Measurements from ENCODE around the gene IFI44.

The IFI44 gene

DNA sequence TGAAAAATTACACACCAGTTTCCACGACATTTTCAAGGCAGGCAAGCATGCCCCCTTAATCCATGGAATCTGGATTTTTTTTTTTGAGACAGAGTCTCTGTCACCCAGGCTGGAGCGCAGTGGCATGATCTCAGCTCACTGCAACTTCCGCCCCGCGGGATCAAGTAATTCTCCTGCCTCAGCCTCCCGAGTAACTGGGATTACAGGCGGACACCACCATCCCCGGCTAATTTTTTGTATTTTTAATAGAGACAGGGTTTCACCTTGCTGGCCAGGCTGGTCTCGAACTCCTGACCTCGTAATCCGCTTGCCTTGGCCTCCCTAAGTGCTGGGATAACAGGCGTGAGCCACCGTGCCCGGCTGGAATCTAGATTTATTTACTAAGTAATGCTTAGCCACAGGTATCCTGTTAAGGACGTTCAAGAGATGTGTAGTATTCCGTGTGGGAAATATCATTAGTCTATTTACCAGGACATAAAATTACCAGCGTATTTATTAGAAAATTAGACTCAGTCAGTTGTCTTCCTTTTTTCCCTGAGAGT, 2.5 kb downstream of the IFI44 start:
- no peak for DNase-seq

DNA sequence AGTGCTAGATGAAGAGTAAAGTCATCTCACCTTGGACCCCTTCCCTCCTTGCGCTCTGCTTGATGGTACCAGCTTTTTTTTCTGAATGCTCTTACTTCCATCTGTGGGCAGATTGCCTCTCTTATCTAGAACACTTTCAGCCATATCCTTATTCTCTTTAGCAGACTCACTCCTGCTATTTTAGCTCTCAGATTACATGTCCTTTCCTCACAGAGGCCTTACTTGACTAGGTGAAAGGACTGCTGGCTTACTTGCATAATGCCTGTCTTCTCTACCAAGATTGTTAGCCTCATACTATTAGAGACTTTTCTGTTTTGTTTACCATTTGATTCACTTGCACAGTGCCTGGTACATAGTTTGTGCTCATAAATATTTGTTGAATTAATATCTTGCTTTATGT, 9.3 kb downstream of the IFI44 start:
- DNase-seq: no peak

DNA sequence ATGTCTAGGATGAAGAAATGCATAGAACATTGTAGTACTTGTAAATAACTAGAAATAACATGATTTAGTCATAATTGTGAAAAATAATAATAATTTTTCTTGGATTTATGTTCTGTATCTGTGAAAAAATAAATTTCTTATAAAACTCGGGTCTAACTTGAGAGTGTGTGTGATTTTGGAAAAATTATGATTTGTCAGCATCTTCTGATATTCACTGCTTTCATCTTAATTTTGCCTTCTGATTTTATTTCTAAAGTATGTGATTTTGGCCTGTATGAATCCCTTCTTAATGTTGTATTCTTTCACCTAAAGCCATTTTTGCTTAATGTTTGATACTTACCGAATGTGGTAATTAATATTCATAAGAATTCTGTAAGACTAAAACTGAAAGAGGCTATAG, 14.3 kb downstream of the IFI44 start:
- no peak for DNase-seq

DNA sequence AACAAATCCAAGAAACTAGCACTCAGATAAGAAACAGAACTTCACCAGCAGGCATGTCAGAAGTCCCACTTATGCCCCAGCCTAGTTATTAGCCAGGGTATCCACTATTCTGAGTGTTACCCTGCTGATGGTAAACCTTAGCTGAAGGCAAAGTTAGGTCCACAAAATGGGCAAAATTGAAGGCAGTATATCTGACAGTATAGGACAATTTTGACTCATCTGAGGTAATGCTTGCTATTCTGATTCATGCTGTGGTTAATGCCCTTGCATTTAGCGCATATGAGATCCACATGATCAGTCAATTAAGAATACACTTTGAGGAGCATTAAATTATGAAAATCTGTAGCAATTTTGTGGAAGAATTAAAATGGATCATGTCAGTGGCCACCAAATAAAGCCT, 15.1 kb downstream of the IFI44 start:
- no peak for DNase-seq

DNA sequence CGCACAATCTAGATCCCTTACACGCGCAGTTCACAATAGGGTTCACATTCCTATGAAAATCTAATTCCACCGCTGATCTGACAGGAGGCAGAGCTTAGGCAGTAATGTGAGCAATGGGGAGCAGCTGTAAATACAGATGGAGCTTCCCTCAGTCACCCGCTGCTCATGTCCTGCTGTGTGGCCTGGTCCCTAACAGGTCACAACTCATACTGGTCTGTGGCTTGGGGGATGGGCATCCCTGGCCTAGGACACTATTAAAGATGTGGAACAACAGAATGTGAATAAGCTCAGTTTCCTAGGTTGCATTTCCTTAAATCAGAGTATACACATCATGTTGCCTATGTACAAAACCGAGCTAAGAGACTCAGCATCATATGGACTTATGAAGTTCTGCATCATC, 16.2 kb downstream of the IFI44 start:
- no peak for DNase-seq

DNA sequence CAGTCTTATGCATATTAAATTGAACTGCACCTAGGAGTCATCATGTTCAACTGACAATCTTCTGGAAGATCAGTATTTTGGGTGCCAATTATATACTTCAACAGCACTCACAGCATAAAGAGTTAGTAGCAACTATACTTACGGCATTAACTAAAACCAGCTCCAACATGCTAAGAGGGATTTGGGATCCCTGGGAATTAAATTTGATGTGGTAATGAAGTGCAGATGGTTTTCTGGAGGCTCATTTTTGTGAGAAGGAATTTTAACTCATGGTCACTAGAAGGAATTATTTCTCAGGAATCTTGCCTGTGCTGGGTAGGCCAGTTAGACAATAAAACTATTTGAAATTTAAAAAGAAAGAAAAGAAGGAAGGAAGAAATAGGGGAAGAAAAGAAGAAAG, 18.3 kb downstream of the IFI44 start:
- no peak for DNase-seq

DNA sequence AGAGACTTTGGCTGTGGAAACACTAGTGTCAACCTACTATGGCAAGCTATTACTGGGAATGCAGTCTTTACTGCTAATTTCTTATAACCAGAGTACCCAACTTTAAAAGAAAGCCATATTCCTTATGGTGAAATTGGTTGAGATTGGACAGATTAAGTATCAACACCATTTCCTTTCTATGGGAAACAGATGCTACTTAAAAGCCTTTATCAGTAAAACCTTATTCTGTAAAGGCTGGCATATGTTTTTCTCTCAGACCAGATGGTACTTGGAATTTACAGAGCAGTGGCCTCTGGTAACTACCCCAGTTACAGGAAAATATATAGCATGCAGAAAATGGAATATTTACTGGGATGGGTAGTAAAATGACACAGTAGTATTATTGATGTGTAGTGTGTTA, 18.8 kb downstream of the IFI44 start:
- DNase-seq: no peak

DNA sequence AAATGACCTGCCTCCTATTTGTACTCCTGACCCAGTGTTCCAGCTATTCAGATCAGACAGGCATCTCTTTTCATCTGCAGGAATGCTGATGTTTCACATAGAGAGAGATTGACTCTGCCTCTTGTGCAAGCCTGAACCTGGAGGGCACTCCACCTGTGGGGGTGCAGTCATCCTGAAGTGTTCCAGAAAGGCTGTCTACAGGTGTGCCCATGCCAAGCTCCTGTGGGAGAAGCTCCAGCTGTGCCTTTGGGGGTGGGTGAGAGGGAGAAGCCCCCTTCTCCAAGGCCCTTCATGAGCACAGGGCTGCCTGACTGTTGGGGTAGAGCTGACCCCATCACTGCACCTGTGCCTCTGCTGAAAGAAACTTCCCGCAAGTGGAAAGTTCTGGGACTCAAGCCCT, 22.8 kb downstream of the IFI44 start:
- DNase-seq: no peak

DNA sequence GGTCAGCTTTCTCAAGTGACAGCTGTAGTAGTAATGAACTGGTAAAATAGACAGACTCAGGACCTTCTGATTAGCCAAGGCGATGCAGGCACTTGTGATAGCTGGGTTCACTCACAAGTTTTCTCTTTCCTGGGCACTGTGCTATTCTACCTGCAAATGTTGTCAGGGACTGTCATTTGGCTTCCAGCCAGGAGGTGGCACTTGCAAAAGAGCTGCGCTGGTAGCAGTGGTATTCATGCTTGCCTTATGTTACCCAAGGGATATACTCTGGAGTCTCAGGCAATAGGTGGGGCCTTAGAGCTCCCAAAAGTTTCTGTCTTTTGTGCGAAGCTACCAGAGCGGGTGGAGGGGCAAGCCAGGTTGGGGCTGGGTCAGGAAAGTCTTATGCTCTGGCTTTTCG, 23.5 kb downstream of the IFI44 start:
- DNase-seq: no peak

DNA sequence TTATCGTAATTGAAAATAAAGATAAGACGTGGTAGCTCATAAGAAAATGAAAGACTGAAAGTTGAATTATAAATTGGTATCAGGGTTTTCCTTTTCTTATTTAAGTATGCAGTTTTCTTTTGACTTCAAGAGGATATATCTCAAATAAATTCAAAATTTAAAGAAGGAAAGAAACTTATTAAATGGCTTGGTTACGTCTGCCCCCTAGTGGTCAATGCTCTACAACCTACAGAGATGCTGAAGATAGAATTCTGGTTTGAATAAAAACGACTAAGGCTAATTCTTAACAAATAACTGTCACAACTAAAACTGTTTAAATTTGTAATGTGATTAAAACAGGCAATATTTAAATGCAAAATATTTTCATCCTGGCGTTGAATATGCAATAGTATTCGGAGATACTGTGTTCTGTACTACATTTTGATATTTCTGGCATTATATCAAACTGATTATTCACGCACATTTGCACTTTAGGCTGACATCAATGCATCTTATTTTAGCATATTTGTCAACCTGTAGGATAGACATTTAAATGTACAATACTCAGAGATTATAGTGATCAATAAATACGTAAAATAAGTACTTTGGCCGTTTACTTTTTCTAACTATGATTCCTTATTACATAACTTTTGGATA, 26.8 kb downstream of the IFI44 start:
- peak; percentile 90 for DNase-seq

DNA sequence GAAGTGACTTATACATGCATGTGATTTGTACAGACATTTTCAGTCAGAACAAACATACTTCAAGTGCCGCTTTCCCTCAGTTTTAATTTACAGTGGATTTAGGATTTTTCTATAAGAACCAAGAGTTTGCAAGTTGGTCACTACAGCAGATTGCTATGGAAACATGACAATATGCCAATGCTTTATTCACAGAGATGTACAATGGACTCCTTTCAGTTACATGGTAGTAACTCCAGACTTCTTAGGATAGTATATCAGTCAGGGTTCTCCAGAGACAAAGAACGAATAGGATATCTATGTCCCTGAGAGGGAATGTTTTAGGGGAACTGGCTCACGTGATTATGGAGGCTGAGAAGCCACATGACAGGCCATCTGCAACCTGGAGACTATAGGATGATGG, 27.4 kb downstream of the IFI44 start:
- no peak for DNase-seq

DNA sequence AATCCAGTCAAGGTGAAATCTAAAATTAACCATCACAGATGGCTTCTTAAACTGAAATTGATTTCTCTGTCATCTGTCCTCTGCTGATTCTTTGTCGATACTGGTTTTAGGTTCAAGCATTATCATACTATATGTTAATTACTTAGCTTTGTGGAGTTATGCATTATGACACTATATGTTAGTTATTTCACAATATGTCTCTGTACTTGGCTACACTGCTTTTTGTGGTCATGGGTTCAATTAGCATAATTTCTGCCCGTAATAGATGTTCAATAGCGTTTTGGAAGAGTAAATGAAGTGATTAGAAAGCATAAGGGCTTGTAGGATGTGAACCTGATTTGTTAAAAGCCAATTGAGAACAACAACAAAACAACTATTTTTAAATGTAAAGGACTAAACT, 28.2 kb downstream of the IFI44 start:
- DNase-seq: no peak

DNA sequence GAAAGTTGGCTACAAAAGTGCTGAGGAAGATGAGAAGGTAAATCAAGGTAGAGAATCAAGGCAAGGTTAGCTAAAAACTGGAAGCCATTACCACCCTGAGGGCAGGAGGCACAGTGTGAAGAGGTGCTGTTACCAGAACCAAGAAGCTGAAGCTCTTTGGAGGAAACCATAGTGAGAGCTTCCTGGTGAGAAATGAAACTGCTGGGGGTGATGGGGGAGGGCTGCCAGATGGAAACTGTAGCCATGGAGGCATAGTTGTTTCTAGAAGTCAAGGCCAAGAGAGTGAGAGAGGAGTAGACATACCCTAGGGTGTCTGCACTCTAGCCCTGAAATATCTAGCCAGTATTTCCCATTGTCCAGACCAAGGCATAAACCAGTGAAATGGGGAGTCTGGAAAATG, 28.7 kb downstream of the IFI44 start:
- no peak for DNase-seq

DNA sequence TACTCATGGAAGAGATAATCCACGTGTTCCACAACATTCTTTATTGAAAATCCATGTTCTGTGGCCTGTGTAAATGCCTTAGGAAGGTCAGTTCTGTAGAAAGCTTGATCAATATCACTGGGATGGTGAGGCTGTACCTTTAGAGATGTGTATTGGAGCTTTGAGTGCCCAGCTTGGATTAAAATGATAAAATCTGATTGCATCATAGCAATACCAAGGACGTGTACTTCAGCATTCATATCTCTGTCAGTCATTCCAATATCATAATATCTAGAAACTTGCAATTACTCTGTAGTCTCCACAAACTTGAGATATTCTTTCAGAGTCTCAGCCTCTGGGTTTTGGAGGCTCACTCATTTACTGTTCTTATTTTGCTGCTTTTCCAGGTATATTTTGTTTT, 31.6 kb downstream of the IFI44 start:
- no peak for DNase-seq

DNA sequence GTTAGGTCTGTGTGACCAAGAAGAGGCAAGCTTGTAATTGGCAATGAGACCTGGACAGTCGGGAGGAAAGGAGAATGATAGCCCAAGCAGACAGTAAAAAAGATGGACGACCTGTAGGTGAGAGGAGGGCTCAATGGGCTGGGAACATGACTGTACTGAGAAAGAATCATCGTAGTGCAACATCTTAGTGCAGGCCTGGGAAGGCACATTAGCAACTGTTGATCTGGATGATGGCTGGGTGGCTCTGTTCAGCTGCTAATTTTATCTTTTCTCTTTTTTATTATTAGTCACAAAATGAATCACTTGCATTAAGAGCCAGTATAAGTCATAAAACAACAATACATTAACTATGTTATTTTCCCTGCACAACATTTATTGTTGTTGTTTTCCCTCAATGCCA, 32.9 kb downstream of the IFI44 start:
- DNase-seq: no peak

DNA sequence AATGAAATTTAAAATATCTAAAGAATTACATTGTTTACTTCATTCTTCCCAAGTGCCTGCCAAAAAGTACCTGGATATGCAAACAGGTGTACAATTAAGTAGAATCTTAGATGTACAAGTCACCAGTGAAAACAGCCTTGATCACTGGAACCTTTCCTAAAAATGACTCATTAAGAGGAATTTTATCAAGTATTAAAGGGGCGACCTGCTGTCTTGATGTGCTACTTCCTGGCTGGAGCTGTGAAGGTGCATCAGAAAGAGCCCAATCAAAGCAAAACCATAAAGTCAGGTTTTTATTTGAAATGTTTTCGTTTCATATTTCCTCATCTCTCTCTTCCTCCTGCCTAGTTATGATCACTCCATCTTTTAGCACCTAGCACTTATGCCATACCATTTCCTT, 33.4 kb downstream of the IFI44 start:
- DNase-seq: no peak

DNA sequence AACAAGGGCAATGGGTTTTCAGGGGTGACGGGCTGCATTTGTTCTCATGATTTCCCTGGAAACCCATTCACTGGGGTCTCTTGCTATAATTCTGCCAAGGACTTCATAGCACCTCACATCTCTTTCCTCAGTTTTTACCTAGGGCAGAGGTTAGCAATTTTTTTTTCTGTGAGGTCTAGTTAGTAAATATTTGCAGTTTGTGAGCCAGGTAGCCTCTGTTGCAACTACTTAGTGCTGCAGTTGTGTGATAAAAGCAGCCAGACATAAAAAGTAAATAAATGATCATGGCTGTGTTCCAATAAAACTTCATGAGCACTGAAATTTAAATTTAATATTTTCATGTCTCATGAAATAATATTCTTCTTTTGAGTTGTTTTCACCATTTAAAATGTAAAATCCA, 37.7 kb downstream of the IFI44 start:
- no peak for DNase-seq

DNA sequence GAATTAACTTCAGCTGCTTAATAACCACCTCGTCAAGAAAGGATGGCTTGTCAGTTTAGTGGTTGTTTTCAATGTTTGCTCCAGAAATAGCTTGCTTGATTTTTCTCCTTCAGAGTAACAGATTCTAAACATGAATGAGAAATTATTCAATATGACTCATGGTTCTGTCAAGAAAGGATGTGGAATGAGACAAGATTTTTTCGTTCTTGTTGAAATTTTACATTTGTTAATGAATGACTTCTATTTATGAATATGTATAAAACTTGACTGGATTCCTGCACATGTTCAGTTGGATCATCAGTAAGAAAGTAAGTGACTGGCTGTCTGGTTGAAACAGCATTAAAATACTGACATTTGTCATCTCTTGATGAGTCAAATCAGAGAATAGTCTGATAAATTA, 38.3 kb downstream of the IFI44 start:
- no peak for DNase-seq

DNA sequence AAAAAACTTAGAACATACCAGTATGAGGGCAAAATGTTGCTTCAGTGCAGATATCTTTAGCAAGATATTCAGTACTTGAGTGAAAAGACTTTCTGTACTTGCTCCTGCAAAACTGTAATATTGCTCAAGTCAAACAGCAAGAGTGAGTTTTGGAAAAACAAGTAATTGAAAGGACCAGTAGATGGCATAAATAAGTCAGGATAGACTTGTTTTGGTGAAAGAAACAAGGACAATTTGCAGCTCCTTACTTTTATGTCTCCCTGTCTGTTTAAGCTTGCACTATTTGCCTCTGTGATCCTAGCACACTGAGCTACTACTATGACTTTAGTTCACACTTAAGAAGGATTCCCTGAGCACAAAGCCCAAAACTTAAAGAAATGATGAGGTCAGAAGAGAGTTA, 39.1 kb downstream of the IFI44 start:
- no peak for DNase-seq

DNA sequence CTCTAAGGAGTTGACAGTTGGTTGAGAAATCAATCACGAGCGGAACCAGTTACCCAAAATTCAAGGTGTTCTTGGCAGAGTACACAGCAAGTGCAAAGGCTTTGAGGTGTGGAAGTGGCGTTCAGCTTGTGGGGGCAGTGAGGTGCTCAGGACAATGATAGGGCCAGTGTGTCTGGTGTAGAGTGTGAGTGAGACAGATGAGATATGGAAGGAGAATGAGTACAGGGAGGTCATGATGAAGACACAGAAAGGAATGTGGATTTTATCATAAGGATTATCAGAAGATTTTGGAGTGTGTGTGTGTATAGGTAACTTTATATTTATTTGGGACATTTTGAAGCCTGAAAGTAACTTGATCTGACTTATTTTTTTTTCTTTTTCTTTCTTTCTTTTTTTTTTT, 40.9 kb downstream of the IFI44 start:
- DNase-seq: no peak

DNA sequence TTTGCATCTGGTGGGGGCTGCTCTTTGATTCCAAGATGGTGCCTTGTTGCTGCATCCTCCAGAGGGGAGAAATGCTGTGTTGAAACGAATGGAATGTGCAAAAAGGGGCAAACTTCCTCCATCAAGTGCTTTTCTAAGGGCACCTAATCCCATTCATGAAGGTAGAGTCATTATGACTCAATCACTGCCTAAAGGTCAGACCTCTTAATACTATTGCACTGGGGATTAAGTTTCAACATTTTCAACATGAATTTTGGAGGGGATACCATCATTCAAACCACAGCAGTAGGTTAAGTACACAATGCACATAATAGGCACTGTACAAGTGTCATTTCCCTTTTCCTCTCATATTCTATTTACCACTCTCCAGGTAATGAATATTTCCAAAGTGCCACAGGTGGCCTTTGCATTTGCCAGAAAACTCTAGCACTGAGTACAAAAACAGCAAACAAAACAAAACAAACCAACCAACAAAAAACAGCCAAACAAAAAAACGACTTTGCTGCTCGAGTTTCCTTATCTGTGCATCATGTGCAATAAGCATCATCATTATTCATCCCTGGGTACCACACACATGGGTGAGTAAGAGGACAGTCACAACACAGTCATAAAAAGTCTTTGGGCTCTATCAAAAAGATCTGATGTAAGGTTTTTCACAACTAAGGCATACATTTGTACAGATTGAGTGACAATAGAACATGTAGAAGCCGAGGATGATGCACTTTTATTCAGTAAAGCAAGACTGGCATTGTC, 42.5 kb downstream of the IFI44 start:
- no peak for DNase-seq

DNA sequence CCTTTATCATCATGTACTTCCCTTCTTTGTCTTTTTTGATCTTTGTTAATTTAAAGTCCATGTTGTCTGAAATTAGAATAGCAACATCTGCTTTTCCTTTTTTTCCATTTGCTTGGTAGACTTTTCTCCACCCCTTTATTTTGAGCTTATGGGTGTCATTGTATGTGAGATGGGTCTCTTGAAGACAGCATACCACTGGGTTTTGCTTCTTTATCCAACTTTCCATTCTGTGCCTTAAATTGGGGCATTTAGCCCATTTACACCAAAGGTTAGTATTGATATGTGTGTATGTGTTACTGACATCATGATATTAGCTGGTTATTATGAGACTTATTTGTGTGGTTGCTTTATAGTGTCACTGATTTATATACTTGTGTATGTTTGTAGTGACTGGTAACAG, 50.2 kb downstream of the IFI44 start:
- no peak for DNase-seq

DNA sequence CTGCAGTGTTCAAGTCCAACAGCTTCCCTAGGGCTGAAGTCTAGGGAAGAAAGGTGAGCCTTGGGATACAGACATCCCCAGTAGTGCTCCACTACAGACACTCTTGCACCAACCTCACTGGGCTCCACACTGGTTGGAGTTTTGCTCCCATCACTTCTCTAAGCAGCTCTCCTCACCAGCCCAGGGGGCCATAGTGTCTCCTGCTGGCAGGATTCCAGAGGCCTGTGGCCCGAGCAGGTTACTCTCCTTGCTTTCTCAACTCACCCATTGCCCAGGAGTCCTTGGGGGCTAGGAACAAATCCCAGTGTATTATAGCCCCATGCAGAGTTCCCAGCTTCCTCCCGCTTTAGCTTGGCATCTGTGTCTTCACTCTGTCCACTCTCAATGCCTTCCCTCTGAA, 52.8 kb downstream of the IFI44 start:
- no peak for DNase-seq

DNA sequence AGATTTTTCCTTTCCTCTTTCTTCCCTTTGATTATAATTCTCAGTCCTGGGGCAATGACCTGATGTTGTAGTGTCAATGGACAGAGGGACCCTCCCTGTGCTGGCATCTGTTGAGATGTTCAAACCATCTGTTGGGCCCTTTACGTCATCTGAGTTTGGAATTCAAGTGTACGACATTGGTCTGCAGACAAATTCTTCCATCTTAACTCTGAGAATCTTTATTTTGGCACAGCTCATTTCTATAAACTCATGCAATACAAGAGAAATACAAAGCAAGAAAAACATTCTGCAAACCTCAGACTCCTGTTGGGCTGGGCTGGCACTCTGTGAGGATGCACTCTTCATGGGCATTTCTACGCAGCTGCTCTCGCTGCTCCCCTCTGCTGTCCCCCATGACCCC, 54.2 kb downstream of the IFI44 start:
- no peak for DNase-seq

DNA sequence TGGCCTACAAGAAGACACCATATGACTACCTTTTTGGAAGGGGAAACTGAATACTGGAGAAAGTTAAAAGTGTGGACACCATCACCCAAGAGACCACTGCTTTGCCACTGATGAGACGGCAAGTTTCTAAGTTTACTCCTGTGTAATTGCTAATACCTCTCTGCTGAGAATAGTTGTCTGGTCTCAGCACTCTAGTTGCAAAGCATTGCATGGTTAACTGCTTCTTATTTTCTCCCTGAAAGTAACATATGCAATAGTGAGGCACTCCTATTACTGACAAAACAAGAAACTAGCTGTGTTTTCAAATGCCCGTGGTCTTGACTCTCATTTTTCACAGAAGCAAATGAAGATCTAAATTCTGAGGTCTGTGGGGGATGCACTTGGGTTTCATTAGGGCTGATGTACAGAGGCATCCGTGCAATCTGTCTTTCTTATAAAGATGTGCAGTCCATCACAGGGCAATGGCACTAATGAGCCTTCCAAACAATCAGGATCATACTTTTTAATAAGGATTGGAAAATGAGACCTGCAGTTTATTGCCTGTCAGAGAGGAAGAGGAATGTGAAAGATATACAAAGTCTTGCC, 62.9 kb downstream of the IFI44 start:
- DNase-seq: no peak
